Measurements from ENCODE around the gene DEFB118.

- TF ChIP-seq CTCF (IDR thresholded peaks at IDR 0.05 in 4 of 5, conservative IDR thresholded peaks at IDR 0.05 in 1 of 5) (no peak), POLR2A (IDR thresholded peaks at IDR 0.05) (no peak)
Observed at GRCh38 chr20:31392836-31393235, 24.4 kb downstream of the DEFB118 start.
